ENCODE results near the gene FN1.

Gene FN1

DNA sequence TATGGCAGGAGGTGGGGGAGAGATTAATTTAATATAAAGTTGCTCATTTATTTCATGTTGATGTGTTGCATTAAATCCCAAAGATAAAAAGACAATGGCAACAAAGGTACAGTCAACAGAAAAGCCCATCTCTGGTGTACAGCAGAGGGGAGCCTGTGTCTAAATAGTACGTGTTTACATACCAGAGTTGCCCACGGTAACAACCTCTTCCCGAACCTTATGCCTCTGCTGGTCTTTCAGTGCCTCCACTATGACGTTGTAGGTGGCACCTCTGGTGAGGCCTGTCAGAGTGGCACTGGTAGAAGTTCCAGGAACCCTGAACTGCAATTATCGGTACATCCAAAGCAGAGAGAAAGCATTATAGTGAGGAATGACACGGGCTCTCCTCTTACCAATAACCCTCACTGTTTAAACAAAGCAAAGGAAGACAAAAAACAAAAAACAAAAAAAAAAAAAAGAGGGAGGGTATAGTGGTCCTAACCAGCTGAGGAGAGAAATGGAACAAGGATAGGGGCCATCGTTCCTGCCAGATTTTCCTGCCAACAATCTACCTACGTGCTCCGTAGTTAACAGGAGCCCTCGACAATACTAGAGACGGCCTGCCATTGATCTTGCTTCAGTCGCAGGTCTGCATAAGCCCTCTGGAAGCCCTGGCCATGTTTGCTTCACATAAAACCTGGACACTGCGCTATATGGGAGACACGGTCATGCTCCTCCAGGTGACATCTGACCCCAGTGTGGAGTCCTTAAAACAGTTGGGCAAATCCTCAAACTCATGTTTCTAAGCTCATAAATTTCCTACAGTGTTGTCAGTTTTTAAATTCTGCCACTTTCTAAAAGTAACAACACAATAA, 65.5 kb downstream of the FN1 start:
- TF ChIP-seq, protein P1, sequence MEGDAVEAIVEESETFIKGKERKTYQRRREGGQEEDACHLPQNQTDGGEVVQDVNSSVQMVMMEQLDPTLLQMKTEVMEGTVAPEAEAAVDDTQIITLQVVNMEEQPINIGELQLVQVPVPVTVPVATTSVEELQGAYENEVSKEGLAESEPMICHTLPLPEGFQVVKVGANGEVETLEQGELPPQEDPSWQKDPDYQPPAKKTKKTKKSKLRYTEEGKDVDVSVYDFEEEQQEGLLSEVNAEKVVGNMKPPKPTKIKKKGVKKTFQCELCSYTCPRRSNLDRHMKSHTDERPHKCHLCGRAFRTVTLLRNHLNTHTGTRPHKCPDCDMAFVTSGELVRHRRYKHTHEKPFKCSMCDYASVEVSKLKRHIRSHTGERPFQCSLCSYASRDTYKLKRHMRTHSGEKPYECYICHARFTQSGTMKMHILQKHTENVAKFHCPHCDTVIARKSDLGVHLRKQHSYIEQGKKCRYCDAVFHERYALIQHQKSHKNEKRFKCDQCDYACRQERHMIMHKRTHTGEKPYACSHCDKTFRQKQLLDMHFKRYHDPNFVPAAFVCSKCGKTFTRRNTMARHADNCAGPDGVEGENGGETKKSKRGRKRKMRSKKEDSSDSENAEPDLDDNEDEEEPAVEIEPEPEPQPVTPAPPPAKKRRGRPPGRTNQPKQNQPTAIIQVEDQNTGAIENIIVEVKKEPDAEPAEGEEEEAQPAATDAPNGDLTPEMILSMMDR (conservative IDR thresholded peaks at IDR 0.05) = no peak
- no peak overlapping the region for H3K27ac ChIP-seq

DNA sequence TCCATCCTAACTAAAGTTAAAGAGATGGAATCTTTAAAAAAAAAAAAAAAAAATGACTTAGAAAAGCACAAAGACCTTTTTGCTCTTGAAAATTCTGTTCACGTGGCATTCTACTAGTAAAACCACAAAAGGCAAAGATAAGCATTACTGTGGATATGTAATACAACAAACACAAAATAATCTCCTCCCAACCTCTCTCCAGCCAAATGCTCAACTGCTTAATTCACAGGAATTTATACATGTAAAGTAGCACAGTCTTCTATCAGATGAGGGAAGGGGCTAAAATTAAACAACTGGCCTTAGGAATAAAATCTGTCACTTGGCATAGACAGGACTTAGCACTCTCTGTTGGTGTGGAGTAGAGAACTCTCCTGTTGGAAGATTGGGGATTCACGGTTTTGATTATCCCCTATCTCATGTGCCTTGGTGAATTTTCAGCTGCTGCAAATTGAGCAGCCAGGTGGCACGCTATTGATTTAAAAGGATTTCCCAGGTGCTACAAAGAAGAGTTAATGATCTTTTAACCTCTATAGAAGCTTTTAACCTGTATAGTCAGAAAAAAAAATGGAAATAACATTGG, 66.6 kb downstream of the FN1 start:
- no peak overlapping the region for H3K27ac ChIP-seq
- TF ChIP-seq, protein P1 (conservative IDR thresholded peaks at IDR 0.05) = no peak

DNA sequence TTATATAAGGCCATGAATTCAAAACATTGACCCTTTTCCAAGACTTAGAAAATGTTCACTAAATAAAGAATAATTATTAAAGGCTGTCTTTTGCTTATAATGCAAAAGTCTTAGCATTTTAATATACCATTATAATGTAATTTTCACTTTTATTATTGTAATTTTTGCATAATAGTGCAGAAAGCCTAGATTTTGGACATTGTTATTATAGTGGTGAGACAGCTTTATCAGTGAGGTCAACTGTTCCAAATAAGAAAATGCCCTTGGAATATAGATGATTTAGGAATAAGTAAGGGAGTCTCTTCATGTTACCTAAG, 67.4 kb downstream of the FN1 start:
- TF ChIP-seq, protein P1 (conservative IDR thresholded peaks at IDR 0.05) = no peak
- no peak overlapping the region for H3K27ac ChIP-seq

DNA sequence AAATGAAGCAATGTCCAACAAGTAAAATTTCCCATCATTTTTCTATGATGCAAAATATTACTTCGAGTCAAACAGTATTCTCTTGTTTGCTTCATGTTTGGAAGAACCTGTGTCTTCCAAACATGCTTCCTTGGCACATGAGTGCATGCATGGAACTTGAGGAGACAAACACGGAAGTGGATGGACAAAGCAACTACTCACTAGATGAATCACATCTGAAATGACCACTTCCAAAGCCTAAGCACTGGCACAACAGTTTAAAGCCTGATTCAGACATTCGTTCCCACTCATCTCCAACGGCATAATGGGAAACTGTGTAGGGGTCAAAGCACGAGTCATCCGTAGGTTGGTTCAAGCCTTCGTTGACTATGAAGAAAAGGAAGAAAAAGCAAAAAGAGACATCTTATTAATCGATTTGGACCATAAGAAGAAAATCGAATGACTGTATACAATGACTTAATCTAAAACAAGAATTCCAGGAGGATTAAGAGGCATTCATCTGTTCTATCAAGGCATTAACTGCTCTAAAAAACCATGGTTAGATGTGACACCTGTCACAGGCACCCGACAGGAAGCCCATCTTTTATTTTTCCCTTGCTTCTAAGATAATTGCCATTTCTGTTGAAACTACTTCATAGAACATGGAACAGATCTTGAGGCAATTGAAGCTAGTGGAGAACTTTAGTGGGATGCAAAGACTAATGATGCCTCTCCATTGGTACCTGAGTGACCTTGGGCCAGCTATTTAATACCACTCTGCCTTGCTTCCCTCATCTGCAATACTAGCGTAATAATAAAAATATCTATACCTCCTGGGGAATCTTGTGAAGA, 68.0 kb downstream of the FN1 start:
- no peak overlapping the region for H3K27ac ChIP-seq
- TF ChIP-seq, protein P1 (conservative IDR thresholded peaks at IDR 0.05) = no peak

DNA sequence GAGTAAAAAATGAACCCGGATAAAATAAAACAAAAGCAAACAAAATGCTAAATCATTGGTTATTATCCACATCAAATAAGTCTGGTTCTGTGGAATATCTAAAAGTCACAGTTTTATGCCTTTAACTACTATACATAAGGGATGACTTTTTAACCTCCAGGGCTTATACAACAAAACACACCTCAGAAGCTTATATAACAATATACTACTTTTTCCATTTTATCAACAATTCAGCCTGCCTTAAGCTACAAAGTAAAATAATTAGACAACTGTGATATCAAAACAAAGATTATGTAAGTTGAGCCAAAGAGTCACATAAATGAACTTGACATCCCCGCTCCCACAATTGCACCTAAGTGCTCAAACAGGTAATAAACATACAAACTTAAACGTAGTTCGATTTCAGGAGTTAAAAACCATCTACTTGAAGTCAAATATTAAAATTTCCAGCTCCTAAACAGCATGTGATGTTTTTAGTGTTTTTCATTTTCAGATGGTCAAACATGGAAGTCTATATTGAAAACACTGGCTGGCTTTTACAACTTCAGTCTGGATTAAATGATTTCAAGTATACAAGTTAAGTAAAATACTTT, 69.3 kb downstream of the FN1 start:
- TF ChIP-seq, protein P1 (conservative IDR thresholded peaks at IDR 0.05) = no peak
- H3K27ac ChIP-seq = no peak overlapping the region

DNA sequence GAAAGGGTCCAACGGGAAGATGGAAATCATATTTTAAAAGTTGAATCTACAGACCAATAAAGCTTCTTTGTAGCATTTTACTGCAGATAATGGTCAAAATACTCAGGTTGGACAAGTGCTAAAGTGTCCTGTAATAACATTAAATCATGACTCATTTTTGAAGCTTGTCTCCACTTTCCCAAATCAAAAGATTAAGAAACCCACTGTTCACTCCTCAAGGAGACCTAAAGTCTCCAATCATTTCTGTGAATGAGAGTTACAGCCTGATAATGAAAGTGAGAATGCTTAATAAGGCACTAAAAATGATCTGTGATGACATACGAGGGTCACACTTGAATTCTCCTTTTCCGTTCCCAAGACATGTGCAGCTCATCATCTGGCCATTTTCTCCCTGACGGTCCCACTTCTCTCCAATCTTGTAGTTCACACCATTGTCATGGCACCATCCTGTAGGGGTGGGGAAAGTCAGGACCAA, 70.6 kb downstream of the FN1 start:
- no peak overlapping the region for H3K27ac ChIP-seq
- TF ChIP-seq, protein P1 (conservative IDR thresholded peaks at IDR 0.05) = no peak
